Left renal cortex interstitium (tissue), 4 donors: ENCODE results near the gene TMEM132C. TPM values are rescaled to one million over a fixed set of nuclear protein-coding genes. Genes with fewer than 3 reads are reported as not detected.

Source experiments
- DNase-seq, 4 donors: peaks; one replicate each; pipeline ENCODE4 v3.0.0-alpha.2; 2013; ENCODE audit warnings: low read depth in 4 of 4, low spot score in 2 of 4, missing footprints in 1 of 4
- polyA plus RNA-seq, 4 donors: library from polyadenylated mRNA; unstranded; fragments of 120-200 nt; gene quantifications; one replicate each; pipeline ENCODE4 v1.2.1, GENCODE V29; 2013; ENCODE audit not compliant: insufficient read length in 4 of 4

Gene TMEM132C
- polyA plus RNA-seq, 4 donors: 1.9 to 3.8 (median 2.4) TPM

- no peak for DNase-seq
These were observed 376.2 kb downstream of the TMEM132C start for GRCh38 chr12:128643155-128643554.

- no peak for DNase-seq
These were observed 377.8 kb downstream of the TMEM132C start for GRCh38 chr12:128644664-128645296.

- DNase-seq: no peak
These were observed 382.9 kb downstream of the TMEM132C start for GRCh38 chr12:128649902-128650301.

GRCh38 chr12:128652136-128652751, 385.3 kb downstream of the TMEM132C start:
- no peak for DNase-seq

GRCh38 chr12:128654468-128654867, 387.5 kb downstream of the TMEM132C start:
- DNase-seq: no peak

GRCh38 chr12:128657378-128657777, 390.4 kb downstream of the TMEM132C start:
- no peak for DNase-seq

GRCh38 chr12:128660532-128661225, 393.7 kb downstream of the TMEM132C start:
- no peak for DNase-seq

GRCh38 chr12:128661226-128661569, 394.2 kb downstream of the TMEM132C start:
- DNase-seq: no peak

GRCh38 chr12:128662101-128662500, 395.1 kb downstream of the TMEM132C start:
- DNase-seq: peak; percentile 13 to 36 (median 24)

- no peak for DNase-seq
These were observed 397.5 kb downstream of the TMEM132C start for GRCh38 chr12:128664501-128664900.

GRCh38 chr12:128667193-128667592, 400.2 kb downstream of the TMEM132C start:
- DNase-seq: no peak

GRCh38 chr12:128671528-128672042, 404.6 kb downstream of the TMEM132C start:
- DNase-seq: no peak

- DNase-seq: no peak
These were observed 405.5 kb downstream of the TMEM132C start for GRCh38 chr12:128672428-128672827.

GRCh38 chr12:128672893-128673292, 405.9 kb downstream of the TMEM132C start:
- no peak for DNase-seq

- DNase-seq: no peak
These were observed 408.6 kb downstream of the TMEM132C start for GRCh38 chr12:128675576-128675975.

- no peak for DNase-seq
These were observed 413.6 kb downstream of the TMEM132C start for GRCh38 chr12:128680555-128680954.

GRCh38 chr12:128682548-128683275, 415.7 kb downstream of the TMEM132C start:
- DNase-seq: no peak

- DNase-seq: no peak
These were observed 417.4 kb downstream of the TMEM132C start for GRCh38 chr12:128684352-128684751.

GRCh38 chr12:128685903-128686475, 419.0 kb downstream of the TMEM132C start:
- DNase-seq: no peak

GRCh38 chr12:128687851-128688250, 420.9 kb downstream of the TMEM132C start:
- DNase-seq: no peak

GRCh38 chr12:128690641-128691040, 423.7 kb downstream of the TMEM132C start:
- no peak for DNase-seq
